GM19463 (cell line): ENCODE measurements around the gene FIG4.
"Not testable (repeated sequence)": the region's sequence is repeated elsewhere in the genome, so short reads cannot be mapped to it uniquely, and the experiment has no call there.

Experiments used
- ATAC-seq: cut with Tn5 transposase; IDR thresholded peaks from one replicate; pipeline ENCODE4 v1.9.1; 2021; ENCODE audit warnings: mild to moderate bottlenecking, moderate library complexity; ENCODE audit not compliant: unreplicated experiment

FIG4 gene

GRCh38 chr6:109690737-109691621 is at the start of gene FIG4, which contains the start of gene AK9:
TSS of gene FIG4 (plus strand) at chr6:109691296. CDS start at chr6:109691436, 140 bp downstream.
TSS of gene AK9 (minus strand) at chr6:109691202. CDS start at chr6:109675745, 15,457 bp downstream.
- peak; percentile 95 for ATAC-seq

GRCh38 chr6:109644131-109644530 is 47.0 kb upstream of the FIG4 start:
- ATAC-seq = no peak

DNA sequence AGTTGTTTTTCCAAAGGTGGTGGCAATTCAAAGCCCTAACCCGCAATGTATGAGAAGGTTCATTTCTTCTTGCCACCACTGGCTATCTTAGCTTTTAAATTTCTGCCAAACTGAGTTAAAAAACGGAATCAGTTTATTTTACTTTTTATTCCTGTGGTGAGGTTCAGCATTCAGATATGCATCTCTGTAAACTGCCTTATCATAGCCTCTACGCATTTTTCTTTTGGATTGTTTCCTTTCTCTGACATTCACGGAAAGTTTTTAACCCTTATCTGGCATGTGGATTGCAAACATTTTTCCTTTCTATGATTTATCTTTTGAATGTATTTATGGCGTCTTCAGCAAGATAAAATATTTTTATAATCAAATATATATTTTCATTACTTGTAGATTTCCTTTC is 37.8 kb upstream of the FIG4 start:
- ATAC-seq = no peak

GRCh38 chr6:109655761-109656262 is 35.3 kb upstream of the FIG4 start:
- no peak for ATAC-seq

- ATAC-seq = no peak
Measured at GRCh38 chr6:109660526-109661320, 30.4 kb upstream of the FIG4 start.

DNA sequence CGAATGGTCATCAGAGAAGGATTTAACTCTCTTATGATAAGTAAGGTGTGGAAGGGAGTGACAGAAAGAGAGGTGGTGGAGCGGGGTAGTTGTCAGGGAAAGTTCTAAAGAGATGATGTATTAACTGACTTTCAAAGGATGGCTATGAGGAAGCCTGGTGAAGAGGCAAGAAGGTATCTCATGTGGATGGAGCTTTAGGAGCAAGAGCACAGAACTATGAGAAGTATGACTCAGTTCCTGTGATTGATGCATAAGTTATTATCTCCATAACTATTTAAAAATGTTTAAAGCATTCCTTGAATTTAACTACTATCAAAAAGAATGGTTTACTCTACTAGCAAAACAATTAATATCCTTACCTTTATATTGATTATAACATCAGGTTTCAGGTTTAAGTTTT is 28.9 kb upstream of the FIG4 start:
- ATAC-seq = no peak

DNA sequence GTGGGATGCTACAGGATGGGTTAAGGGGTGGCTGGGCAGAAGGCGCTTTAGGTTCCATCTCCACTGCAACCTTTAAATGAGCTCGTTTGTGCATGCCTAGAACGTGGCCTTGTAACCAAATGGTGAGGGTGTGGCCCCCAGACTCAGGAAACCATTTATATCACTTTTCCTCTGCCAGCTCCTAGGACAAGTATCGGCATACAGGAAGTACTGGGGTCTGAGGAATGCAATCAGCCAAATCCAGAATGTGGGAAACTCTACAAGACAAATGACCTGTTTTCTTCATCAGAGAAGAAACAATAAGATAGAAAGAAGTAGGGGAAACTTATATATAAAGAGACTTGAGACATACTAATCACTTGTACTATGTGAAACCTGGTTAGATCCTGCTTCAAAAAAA is 21.3 kb upstream of the FIG4 start:
- ATAC-seq = no peak

DNA sequence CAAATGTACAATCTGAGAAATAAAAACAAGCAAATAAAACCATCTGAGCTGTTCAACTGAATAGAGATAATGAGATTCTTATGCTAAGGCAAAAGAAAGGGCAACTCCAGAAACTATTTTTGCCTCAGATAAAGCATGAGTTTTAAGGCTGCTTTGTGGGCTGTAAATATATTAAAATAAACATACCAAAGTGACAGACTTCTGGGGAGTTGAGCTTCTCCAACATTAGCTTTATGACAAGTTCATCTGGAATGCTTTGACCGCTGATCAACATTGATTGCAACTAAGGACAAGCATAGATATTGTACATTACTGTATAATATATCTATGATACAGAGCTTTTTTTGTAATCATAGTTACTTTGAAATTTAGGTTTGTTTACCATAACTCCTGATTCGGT is 19.4 kb upstream of the FIG4 start:
- no peak for ATAC-seq

- no peak for ATAC-seq
Measured at GRCh38 chr6:109672175-109672574, 18.9 kb upstream of the FIG4 start.

DNA sequence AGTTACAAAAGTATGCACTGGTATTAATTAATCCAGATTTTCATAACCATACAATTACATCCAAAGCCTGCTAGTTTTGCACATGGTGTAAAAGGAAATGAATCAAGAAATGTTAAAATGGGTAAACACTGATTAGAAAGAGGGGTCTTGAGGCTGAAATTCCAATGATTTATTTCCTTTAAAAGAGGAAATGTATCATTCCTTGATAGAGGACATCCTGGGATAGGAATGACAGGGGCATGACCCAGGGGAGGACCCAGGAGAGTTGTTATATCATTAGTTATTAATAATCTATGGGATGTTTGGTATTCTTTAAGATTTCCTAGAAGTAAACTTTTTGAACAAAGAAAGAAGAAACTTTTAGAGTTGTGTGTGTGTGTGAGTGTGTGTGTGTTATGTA is 18.3 kb upstream of the FIG4 start:
- no peak for ATAC-seq

DNA sequence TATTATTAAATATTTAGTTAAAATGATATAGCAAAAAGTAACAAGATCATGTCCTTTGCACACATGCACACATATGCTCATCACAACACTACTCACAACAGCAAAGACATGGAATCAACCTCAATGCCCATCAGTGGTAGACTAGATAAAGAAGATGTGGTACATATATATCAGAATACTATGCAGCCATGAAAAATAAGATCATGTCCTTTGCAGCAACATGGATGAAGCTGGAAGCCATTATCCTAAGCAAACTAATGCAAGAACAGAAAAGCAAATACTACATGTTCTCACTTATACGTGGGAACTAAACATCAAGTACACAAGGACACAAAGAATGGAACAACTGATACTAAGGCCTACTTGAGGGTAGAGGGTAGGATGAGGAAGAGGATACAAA is 14.4 kb upstream of the FIG4 start:
- no peak for ATAC-seq

- no peak for ATAC-seq
Measured at GRCh38 chr6:109678240-109678639, 12.9 kb upstream of the FIG4 start.

- ATAC-seq = not testable (repeated sequence)
Measured at GRCh38 chr6:109678661-109679505, 12.2 kb upstream of the FIG4 start.

GRCh38 chr6:109686566-109687265 is 4.4 kb upstream of the FIG4 start:
- ATAC-seq = no peak

DNA sequence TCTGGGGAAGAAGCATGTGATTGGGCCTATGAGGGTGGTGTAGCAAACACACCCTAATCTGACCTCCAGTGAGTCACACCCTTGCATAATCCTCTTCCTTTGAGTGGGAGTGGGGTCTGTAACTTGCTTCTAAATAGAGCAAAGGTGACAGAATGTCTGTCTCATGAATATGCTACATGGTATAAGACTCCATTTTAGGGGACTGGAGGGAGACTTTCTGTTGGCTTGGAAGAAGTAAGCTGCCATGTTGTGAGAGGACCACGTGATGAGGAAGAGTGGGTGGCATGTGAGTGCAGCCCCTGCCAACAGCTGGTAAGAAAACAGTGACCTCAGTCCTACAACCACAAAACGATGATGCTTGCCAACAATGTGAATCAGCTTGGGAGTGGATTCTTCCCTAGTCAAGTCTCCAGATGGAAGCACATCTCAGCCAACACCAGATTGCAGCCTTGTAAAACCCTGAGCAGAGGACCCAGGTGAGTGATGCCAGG is 3.8 kb upstream of the FIG4 start:
- no peak for ATAC-seq

GRCh38 chr6:109690373-109690736 is 741 bp upstream of the FIG4 start:
- peak; percentile 40 for ATAC-seq

DNA sequence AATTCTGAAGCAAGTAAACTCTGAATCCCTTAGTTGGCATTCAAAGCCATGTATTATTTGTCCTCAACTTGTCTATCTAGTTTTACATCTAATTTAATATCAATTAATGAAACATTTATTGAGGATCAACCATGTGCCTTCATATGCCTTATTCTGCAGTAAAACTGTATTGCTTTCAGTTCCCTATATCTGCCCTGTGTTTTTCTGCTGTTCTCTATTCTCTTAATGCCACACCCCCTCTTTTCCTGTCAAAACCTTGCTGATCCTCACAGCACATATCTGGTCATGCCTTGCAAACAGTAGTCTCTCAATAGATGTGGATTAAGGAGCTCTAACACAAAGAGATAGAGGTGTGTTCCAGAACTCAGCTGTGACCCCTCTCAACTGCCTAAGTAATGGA is 2.0 kb downstream of the FIG4 start:
- ATAC-seq = no peak

GRCh38 chr6:109695468-109695867 is 4.4 kb downstream of the FIG4 start:
- no peak for ATAC-seq

- no peak for ATAC-seq
Measured at GRCh38 chr6:109696355-109696754, 5.3 kb downstream of the FIG4 start.

DNA sequence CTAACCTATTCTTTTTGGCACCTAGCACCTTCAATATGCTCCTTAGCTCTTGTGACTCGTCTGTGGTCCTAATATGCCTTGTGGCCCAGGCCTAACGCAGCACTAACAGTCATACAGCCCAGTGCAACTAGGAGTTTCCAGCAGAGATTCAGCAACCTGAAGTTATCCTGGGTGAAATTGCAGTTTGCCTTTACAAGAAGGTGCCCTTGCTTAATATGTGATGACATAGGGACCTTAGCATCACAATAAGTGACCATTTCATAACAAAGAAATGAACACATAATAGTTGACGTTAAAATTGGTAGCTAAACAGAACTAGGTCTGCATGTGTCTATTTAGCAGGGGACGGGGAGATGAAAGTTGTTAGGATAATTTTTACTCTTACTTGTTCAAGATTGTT is 10.1 kb downstream of the FIG4 start:
- no peak for ATAC-seq
